GM19455 (cell line): ENCODE measurements around the gene ETS1.

Experiments
- ATAC-seq: cut with Tn5 transposase; IDR thresholded peaks from one replicate; pipeline ENCODE4 v1.9.1; 2021; ENCODE audit not compliant: unreplicated experiment

Gene ETS1

DNA sequence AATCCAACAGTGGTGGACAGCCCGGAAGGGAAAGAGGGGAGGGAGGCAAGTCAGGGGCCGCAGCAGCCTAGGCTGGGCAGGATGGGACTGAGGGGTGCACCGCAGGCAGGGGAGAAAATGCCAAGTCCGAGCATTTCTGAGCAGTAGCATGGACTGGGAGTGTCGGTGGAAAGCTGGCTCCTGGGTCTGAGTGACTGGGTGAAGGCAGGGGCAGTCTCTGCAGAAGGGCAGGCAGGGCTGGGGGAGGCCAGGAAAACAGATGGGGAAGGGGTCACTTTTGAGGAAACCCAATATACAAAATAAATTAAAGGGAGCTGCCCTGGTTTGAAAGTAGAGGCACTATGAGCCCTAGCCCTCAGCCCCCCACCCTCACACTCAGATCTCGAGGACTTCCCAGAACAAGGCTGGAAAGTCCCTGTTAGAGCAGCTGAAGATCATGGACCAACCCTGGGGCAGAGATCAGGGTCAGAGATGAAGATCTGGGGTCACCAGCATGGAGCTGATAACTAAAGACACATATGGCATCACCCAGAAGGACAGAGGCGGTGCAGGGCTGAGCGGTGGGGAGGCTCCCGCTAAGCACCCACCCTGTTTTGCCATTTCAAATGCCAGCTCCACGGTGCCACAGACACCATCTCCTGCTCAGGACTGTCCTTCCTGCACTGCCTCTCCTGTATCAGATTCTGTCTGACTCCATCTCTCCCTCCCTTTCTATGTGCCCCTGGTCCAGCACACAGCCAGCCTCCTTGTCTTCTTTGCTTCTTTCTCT lies 32.4 kb upstream of the ETS1 start:
- ATAC-seq = no peak

DNA sequence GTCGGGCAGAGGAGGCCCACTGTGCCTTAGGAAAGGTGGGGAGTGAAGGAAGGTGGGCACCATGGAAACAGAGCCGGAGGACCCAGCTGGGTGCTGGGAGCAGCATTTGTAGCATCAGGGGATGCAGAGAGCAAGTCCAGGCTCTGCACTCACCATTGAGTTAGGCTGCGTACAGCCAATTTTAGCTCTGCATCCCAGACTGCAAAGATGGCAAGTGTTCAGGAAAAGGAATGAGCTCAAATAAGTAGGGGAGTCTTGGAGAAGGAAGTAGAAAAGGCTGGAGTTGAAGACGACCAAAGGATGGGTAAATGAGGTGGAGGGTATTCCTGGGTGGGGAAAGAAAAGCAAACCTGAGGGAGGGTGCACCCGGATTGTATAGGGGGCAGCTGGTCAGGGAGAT lies 31.6 kb upstream of the ETS1 start:
- no peak for ATAC-seq

DNA sequence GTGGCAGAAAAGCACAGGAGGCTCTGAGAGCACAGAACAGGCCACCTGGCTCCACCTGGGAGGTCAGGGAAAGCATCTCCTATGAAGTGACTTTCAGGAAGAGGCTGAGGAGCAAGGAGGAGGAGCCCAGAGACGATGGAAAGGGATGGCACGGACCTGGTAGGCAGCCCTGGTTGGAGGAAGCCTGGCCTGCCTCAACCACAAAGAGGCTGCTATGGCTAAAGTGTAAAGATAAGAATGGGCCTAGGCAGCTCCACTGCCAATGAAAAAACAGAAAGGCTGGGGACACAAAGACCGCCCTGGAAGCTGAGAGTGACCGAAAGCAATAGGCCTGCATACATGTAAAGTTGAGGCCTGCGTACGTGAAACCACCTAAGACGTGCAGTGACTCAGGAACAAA lies 31.2 kb upstream of the ETS1 start:
- ATAC-seq = no peak

DNA sequence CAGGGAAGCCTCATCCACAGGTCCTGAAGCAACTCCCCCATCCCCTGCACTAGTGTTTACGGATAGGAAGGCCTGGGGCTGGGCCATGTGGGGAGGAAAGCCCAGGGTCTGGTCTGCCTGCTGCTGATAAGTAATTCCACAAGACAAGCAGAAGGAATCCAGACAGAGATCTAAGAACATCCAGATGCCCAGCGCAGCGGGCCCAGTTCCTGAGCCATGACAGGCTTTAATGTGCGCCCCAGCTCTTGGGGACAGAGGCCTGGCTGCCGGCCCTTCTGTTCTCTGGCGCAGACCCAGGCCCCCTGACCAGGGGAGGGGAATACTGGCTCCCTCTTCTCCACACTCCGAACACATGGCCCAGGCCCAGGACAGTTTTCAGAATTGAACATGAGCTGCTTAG lies 28.8 kb upstream of the ETS1 start:
- ATAC-seq = no peak

DNA sequence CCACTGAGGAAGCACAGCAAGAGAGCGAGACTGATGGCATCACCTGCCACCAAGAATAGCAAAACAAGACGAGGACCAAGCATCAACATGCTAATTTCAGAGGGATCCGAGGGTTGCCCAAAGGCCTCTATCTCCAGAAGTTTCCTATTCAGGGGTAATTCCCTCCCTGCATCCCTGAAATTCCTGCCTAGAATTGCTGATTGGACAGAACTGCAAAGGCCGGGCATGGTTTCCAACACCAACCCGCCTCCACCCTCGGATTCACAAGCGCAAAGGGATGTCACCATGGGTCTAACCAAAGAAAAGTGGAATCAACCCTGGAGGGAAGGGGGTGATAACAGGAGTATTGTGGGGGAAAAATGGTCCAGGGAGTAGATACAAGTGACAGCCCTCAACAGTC lies 28.3 kb upstream of the ETS1 start:
- ATAC-seq = no peak

DNA sequence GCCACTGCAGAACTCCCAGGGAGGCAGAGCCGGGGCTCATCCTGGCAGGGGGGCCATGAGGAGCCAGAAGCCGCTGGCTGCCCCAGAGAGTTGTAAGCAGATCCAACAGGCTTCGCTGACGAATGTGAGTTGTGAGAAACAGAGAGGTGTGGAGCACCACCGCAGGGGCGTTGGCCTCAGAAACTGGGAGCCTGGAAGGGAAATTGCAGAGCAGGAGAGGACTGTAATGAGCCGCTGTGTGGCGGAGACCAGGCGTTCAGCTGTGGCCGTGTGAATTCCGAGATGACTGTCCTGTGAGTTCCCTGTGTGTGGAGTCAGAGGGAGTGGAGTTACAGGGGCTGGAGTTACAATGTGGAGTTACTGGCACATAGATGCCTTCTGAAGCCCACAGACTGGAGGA lies 27.7 kb upstream of the ETS1 start:
- no peak for ATAC-seq

DNA sequence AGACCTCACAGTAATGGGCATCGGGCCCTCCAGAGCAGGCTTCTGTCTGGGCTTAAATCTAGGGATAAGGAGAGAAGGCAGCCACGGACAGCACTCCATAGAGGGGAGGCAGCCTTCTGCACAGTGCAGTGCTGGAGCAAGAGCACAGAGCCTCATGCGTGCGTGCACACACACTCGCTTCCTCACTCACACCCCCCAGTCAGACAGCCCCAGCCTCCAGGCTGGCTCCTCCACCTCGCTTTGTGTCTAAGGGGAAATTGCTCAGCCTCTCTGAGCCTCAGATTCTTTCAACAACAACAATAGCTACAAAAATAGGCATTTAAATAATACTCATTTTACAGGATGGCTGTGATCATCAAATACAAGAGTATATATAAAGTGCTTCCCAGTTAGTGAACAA lies 26.7 kb upstream of the ETS1 start:
- ATAC-seq = no peak

DNA sequence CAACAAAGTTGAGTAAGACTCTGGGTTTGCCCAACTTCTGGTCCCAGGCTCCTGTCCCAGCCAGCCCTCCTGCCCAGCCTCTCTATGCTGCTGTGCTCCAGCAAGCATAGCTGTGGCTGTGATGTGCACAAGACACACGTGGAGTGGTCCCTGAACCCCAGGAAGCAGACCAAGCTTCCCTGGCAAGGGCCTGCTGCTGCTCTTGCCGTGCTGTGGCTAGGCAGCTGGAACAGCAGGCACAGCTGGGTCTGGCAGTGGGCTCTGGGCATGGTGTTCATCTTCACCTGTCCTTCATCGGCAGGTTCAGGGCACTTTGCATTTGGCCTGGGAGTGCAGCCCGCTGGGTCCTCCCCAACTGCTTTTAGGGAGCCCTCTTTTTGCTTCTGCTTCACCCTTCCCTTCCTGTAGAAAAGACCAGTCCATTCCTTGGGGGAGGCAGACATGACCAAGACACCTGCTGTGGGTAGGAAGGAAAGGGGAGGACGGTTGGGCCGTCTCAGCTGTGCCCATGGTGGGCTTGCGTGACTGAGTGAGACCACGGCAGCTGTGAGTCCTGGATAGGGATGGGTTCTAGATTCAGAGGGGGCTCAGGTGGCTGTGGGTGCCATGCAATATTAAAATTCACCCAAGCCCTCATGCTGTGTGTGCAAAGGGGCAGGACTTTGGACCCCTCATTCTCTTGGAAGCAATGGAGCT lies 26.1 kb upstream of the ETS1 start:
- ATAC-seq = no peak

DNA sequence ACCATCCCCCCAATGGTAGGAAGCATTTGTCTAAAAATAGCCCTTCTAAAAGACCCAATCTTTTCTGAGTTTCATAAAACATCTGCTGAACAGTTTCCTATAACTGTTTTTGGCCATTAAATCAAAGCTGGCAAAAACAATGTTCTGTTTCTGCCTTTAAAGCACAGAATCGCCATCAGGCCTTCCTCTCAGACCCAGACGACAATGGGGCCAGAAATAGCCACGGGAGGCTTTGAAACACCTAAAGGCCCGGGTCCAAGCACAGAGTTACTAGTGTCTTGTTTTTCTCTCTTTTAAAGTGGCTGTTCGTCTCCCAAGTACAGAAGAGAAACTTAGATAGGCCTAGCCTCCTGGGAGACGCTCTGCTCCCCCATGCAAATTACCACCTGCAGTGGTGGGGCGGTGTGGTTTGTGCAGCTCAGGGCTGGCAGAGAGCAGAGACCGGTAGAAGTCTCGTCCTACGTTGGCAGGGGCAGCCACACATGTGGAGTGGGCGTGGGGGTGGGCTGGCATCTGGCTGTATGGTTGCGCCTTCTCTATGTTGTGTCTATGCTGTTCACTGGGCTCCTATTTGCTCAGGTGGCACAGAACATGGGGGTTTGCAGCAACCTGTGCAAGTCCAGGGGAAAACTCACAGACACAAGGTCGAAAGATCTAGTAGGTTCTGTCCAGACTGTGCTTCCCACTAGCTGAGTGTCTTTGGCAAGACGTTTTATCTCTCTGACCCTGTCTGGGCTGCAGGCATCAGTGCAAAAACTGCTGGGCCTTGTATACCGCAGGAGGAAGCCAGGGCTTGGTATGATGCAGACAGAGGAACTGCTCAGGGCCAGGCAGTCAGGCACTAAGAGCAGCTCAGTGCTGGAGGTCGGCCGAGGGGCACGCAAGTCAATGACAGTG lies 23.6 kb upstream of the ETS1 start:
- peak; percentile 98 for ATAC-seq

DNA sequence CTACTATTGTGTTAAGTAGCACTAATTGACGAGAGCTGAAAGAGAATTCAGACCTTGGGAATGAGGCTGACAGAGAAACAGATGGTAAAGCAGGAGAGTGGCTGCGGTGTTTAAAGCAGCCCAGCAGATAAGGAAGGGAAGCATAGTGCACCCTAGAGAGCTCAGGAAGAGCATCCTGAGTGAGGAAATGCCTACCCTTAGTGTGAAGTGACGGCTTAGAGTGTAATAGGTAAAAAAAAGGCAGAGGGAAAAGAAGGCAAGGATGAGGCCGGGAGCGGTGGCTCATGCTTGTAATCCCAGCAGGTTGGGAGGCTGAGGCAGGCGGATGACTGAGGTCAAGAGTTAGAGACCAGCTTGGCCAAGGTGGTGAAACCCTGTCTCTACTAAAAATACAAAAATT lies 22.4 kb upstream of the ETS1 start:
- no peak for ATAC-seq

DNA sequence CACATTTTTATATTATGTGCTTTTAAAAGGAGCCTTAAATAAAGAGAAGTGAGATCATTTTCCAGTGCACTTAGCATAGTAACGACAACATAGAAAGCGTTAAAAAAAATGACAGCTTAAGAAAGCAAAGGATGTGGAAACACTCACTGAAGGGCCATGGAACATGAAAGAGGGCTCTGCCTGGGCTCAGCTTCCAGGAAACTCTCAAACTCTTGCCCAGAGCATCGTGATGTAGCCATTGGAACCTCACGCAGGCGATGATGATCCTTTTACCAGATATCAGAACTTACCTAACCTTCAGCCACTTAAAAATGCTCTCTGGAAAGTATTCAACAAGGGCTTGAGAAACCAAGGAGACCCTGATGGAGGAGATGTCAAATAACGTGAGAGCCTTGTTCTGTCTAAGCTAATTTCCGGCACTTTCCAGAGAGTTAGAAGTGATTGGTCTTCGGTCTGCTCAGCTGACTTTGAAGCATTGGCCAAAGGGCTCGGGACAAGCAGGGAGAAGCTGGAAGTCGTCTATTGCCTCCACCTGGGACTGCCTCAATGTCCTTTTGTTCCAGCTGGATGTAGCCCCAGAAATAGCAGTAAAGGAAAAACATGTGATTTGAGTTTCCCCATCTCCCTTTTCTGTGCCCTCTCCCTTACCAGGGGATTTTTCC lies 21.5 kb upstream of the ETS1 start:
- ATAC-seq = no peak

DNA sequence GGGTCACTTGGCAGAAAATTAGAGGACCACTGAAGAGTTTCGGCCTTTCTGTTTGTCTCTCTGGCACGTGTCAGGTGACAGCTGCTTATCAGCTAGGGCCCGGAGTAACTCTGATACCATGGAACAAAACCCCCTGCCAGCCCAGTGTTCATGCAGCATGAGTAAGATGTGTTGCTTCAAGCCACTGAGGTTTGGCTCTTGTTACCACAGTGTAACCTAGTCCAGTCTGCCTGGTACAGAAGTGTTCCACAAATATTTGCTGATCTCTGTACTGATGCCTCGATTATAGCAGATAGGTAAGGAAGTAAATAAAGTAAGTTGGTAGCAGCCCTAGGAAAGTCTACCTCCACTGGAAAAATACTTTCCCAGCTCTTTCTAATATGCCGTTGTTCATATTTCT lies 20.5 kb upstream of the ETS1 start:
- ATAC-seq = no peak

DNA sequence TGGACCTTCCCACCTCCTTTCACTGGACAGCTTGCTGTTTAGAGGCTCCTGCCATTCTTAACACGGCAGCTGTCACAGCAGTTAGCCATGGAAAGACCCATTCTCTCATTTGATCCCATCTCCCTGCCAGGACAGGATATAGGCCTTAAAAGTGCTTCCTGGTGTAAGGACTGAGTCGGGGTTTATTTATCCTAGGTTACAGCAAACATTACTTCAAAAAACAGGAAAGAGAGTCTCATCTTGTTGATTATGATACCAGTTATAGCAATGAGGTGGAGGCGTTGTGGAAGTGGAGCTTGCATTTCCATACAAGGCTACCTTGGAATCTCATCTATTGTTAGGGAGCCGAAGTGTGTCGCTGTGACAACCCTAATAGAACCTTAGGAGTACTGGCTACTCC lies 17.4 kb upstream of the ETS1 start:
- no peak for ATAC-seq

DNA sequence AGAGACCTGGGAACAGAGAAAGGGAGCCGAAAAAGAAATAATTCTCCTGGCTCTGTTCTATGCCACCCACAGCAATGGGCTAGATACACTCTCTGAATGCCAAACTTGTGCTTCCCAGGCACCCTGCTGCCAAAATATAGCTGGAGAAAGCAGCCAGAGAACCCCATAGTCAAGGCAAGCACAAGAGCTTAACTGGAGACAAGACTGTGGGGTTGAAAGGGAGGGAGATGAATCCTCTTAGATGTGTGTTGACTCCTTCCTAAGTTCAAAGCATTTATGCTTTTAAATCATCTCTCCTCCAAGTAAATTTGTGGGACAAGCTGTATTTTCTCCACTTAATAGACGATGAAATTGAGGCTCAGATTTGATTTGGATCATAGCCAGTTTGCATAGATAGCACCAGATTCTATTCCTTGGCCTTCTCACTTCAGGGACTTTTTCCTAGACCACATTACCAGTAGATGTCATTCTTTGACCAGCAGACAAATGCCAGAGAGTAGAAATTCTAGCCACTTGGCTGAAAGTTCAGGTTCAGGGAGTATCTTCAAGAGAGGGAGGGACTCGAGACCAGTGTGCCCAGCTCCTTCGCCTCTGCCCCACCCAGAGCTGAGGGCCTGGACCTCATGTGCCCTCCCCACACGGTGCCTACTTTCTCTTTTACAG lies 16.5 kb upstream of the ETS1 start:
- peak; percentile 55 for ATAC-seq

DNA sequence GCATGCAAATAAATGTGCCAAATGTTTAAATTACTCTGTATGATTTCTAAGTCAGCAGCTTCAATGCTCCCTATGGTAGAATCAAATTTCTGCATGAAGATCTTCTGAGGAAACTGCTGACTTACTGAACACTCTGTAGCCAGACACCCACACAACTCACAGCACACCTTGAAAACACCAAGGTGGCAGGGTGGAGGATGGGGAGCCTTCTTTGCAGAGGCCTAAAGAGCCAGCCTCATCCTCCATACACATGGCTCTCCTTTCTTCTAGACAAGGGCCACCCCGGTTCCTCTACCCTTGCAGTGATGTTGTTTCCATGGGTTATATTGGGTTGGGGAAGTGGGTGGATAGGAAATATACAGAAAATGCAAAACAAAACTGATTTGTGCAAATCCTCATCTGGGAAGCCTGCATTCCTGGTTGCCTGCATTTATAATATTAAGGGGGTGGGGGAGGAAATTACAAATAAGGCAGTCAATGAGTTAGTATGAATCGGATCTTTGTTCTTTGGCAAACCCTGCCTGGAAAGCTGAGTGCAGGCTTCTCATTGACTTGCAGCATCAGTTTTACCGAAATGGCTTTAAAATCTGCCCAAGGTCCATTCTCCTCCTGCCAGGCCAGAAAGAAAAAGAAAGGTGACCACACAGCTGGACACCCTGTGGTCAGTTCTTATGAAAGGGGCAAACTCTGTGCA lies 15.8 kb upstream of the ETS1 start:
- no peak for ATAC-seq

DNA sequence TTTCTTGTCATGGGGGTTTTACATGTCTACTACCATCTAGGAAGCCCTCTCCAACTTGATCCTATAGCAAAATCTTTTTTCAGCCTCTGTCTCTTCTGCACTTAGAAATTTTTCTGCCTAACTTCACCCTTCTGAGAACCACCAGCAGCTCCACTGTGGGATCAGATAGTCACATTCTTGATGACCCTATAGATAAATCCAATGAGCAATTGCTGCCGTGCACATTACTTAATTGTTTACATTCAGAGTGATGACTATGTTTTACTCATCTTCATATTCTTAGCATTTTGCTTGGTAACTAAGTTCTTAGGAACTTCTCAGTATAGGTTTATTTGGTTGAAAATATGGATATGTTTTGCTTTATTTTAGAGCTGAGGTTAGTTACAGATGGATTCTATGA lies 12.4 kb upstream of the ETS1 start:
- ATAC-seq = no peak

DNA sequence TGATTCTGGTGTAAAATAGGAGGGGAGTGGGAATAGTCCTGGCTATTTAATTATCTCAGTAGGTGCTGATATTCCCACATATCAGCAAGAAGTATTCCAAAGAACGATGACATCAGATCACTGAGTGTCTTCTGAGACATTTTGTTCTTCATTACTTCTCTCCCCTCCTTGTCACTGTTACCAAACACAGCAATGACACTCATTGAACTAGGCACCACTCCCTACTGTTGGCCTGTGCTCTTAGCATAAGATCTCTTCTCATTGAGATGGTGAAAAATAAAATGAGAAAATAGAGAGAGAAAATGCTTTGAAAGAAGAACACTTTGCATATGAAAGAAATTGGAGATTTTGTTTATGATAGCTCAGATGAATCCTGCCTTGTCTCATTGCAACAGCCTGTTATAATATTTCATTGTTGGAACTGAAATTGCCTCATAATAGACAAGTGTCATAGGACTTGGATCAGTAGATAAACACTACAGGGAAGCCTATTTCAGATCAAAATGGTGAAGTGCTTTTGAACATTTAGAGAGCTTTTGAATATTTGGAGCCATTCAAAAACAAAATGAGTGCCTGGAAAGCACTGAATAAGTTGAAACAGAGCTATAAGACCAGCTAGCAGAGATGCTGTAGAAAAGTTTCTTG lies 11.3 kb upstream of the ETS1 start:
- ATAC-seq = no peak

DNA sequence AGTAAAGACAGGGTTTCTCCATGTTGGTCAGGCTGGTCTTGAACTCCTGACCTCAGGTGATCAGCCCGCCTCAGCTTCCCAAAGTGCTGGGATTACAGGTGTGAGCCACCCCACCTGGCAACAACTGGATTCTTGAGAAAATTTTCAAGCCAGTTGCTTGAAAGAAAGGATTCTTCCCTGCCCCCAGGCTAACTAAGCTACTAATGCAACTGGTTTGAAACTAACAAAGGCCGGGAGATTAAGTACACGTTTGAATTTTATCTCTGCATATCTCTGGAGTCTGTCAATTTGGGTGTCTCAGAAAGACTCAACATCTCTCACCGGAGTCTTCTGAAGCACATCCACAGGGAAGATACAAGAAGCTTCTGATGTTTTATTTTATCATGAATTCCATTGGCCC lies 10.7 kb upstream of the ETS1 start:
- ATAC-seq = no peak

DNA sequence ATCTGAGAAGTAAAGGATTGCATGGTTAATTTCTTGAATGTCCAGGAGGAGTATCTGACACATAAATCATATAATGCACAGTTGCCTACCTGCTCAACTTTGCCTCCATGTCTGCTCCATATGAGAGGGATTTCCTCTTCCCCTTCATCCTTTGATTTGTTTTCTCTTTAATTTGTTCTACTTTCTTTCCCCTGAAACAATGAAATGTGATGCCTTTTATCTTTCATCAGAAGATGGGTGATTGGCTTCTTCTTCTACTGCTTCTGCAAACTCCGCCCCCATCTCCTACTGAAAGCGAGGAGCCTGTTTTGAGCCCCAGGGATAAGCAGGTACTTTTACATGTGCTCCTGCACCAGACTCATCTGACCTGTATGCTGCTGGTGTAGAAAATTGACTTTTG lies 9.9 kb upstream of the ETS1 start:
- ATAC-seq = no peak

DNA sequence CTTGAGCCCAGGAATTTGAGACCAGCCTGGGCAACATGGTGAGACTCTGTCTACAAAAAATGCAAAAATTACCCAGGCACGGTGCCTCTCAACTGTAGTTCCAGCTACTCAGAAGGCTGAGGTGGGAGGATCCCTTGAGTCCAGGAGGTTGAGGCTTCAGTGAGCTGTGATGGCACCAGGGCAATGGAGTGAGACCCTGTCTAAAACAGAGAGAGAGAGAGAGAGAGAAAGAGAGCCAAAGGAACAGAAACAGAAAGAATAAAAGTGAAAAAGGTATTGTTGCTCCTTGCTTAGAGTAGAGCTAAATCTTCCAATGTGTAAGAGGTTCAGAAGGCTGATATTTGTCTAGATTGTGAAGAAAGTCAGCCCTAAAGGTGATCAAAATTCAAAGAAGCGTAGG lies 8.9 kb upstream of the ETS1 start:
- ATAC-seq = no peak
